Vagina (tissue), 2 donors: ENCODE results near the gene CCDC39.

ENCODE experiments used
- CTCF ChIP-seq, 3 experiments: fragments of 450-650 bp in 2 of 3; fragments of 200-600 bp in 1 of 3; sonication (generic) in 1 of 3; IDR thresholded peaks; one replicate each; pipeline ENCODE4 v1.5.1; 2017 to 2019; ENCODE audit warnings: antibody characterized with exemption in 3 of 3, mild to moderate bottlenecking in 2 of 3, moderate library complexity in 2 of 3
- POLR2A ChIP-seq, 2 donors: fragments of 450-650 bp; IDR thresholded peaks; one replicate each; pipeline ENCODE4 v1.6.1; 2017; ENCODE audit warnings: antibody characterized with exemption in 2 of 2, mild to moderate bottlenecking in 2 of 2, moderate library complexity in 2 of 2
- POLR2AphosphoS5 ChIP-seq, 2 donors: sonication (generic); formaldehyde crosslinking; IDR thresholded peaks; one replicate each; pipeline ENCODE4 v1.9.0; 2017; ENCODE audit warnings: antibody characterized with exemption in 2 of 2, mild to moderate bottlenecking in 2 of 2, low read depth in 1 of 2; ENCODE audit not compliant: insufficient read depth in 1 of 2

GRCh38 chr3:180700941-180701340 is 21.7 kb upstream of the CCDC39 start:
- TF ChIP-seq CTCF (IDR thresholded peaks at IDR 0.05) (no peak), POLR2AphosphoS5 (IDR thresholded peaks at IDR 0.05; ENCODE audit: insufficient read depth in 1 of 2, low read depth in 1 of 2) (no peak), POLR2A (IDR thresholded peaks at IDR 0.05) (no peak)
